SK-N-SH treated with all-trans-retinoic acid at 6 μM for 48 hours (cell line): Measurements from ENCODE around the gene OLA1.

Experiments used
- BACH2 ChIP-seq: fragments of 250-450 bp; sonication (Bioruptor Pico); IDR thresholded peaks from 2 replicates; pipeline ENCODE4 v1.9.0; 2021; ENCODE audit warnings: mild to moderate bottlenecking, borderline replicate concordance
- GLIS3 ChIP-seq: fragments of 250-450 bp; sonication (Bioruptor Pico); IDR thresholded peaks from 2 replicates; pipeline ENCODE4 v1.5.0; 2020; ENCODE audit warnings: mild to moderate bottlenecking, moderate library complexity
- PATZ1 ChIP-seq: fragments of 250-450 bp; sonication (Bioruptor Pico); IDR thresholded peaks from 2 replicates; pipeline ENCODE4 v1.8.0; 2020; ENCODE audit warnings: mild to moderate bottlenecking, moderate library complexity, borderline replicate concordance
- PPARA ChIP-seq: fragments of 250-450 bp; sonication (Bioruptor Pico); IDR thresholded peaks from 2 replicates; pipeline ENCODE4 v1.5.0; 2020; ENCODE audit warnings: mild to moderate bottlenecking, borderline replicate concordance
- TCF4 ChIP-seq: fragments of 250-450 bp; sonication (Bioruptor Pico); IDR thresholded peaks from 2 replicates; pipeline ENCODE4 v1.8.0; 2021; ENCODE audit warnings: mild to moderate bottlenecking, moderate library complexity, borderline replicate concordance
- TOX ChIP-seq: fragments of 250-450 bp; sonication (Bioruptor Pico); IDR thresholded peaks from 2 replicates; pipeline ENCODE4 v1.8.0; 2021; ENCODE audit warnings: mild to moderate bottlenecking, moderate library complexity, borderline replicate concordance
- ZC3H10 ChIP-seq: fragments of 250-450 bp; sonication (Bioruptor Pico); IDR thresholded peaks from 2 replicates; pipeline ENCODE4 v1.5.1; 2021; ENCODE audit warnings: mild to moderate bottlenecking, moderate library complexity
- ZFP3 ChIP-seq: fragments of 250-450 bp; sonication (Bioruptor Pico); IDR thresholded peaks from 2 replicates; pipeline ENCODE4 v1.5.0; 2020; ENCODE audit warnings: mild to moderate bottlenecking, moderate library complexity
- ZFP30 ChIP-seq: fragments of 450-650 bp; formaldehyde crosslinking; IDR thresholded peaks from 2 replicates; pipeline ENCODE4 v1.5.0; 2022; ENCODE audit warnings: mild to moderate bottlenecking, moderate library complexity
- ZNF565 ChIP-seq: fragments of 450-650 bp; formaldehyde crosslinking; conservative IDR thresholded peaks from 2 replicates; pipeline ENCODE4 v1.5.0; 2020; ENCODE audit warnings: low read depth, mild to moderate bottlenecking, moderate library complexity
- ZNF70 ChIP-seq: fragments of 450-650 bp; formaldehyde crosslinking; IDR thresholded peaks from 2 replicates; pipeline ENCODE4 v1.5.0; 2020; ENCODE audit warnings: mild to moderate bottlenecking, moderate library complexity

- TF ChIP-seq BACH2 (CRISPR knock-in tag) (no peak), GLIS3 (CRISPR knock-in tag) (no peak), ZFP3 (no peak), TCF4 (CRISPR knock-in tag) (no peak), ZFP30 (CRISPR knock-in tag) (no peak), TOX (CRISPR knock-in tag) (no peak), ZNF70 (no peak), PPARA (CRISPR knock-in tag) (no peak), ZC3H10 (CRISPR knock-in tag) (no peak), ZNF565 (CRISPR knock-in tag) (no peak), PATZ1 (CRISPR knock-in tag) (no peak)
These were observed 208.0 kb downstream of the OLA1 start for GRCh38 chr2:174040417-174040701.
